Esophagus mucosa (tissue), 1 donor: ENCODE results near the gene PHLPP2. TPM values are rescaled to one million over a fixed set of nuclear protein-coding genes. Genes with fewer than 3 reads are reported as not detected.
"Not testable (repeated sequence)": the region's sequence is repeated elsewhere in the genome, so short reads cannot be mapped to it uniquely, and the experiment has no call there.

Source experiments
- ATAC-seq: fragments of 200-7000 bp; cut with Tn5 transposase; one replicate; pipeline ENCODE4 v1.9.1; 2020
- total RNA-seq: library from RNA; stranded (reverse); gene quantifications from one replicate; pipeline ENCODE4 v1.2.4, GENCODE V29; 2023
- donor health status: DM: yes; HTN: yes; CAD: no.

Gene PHLPP2
- total RNA-seq, 1 donor from 2014 or later, result 0.88 TPM

GRCh38 chr16:71712501-71712900 lies 12.0 kb downstream of the PHLPP2 start:
- ATAC-seq, result no peak

GRCh38 chr16:71711789-71712188 lies 12.7 kb downstream of the PHLPP2 start:
- ATAC-seq, result no peak

GRCh38 chr16:71709229-71709781 lies 15.2 kb downstream of the PHLPP2 start:
- ATAC-seq, result no peak

- ATAC-seq, result no peak
These were observed 15.8 kb downstream of the PHLPP2 start for GRCh38 chr16:71708696-71709095.

GRCh38 chr16:71707199-71707598 lies 17.3 kb downstream of the PHLPP2 start:
- no peak for ATAC-seq

GRCh38 chr16:71706046-71706445 lies 18.5 kb downstream of the PHLPP2 start:
- no peak for ATAC-seq

GRCh38 chr16:71703333-71703732 lies 21.2 kb downstream of the PHLPP2 start:
- no peak for ATAC-seq

GRCh38 chr16:71700831-71701230 lies 23.7 kb downstream of the PHLPP2 start:
- ATAC-seq, result no peak

- ATAC-seq, result no peak
These were observed 26.0 kb downstream of the PHLPP2 start for GRCh38 chr16:71698491-71698890.

GRCh38 chr16:71693164-71693563 lies 31.3 kb downstream of the PHLPP2 start:
- no peak for ATAC-seq

- no peak for ATAC-seq
These were observed 34.6 kb downstream of the PHLPP2 start for GRCh38 chr16:71689901-71690300.

- ATAC-seq, result no peak
These were observed 36.6 kb downstream of the PHLPP2 start for GRCh38 chr16:71687861-71688260.

GRCh38 chr16:71684280-71684679 lies 40.2 kb downstream of the PHLPP2 start:
- not testable (repeated sequence) for ATAC-seq

- ATAC-seq, result no peak
These were observed 43.1 kb downstream of the PHLPP2 start for GRCh38 chr16:71681360-71681759.

GRCh38 chr16:71676236-71676635 lies 48.3 kb downstream of the PHLPP2 start:
- no peak for ATAC-seq

GRCh38 chr16:71675380-71675779 lies 49.1 kb downstream of the PHLPP2 start:
- ATAC-seq, result no peak

- ATAC-seq, result no peak
These were observed 50.3 kb downstream of the PHLPP2 start for GRCh38 chr16:71674229-71674628.

GRCh38 chr16:71673582-71673973 lies 50.9 kb downstream of the PHLPP2 start:
- ATAC-seq, result no peak

- ATAC-seq, result no peak
These were observed 51.5 kb downstream of the PHLPP2 start for GRCh38 chr16:71672803-71673581.

GRCh38 chr16:71672125-71672524 lies 52.4 kb downstream of the PHLPP2 start:
- ATAC-seq, result no peak

GRCh38 chr16:71671165-71671564 lies 53.3 kb downstream of the PHLPP2 start:
- ATAC-seq, result no peak

- ATAC-seq, result no peak
These were observed 54.0 kb downstream of the PHLPP2 start for GRCh38 chr16:71670537-71670936.

GRCh38 chr16:71669926-71670536 lies 54.5 kb downstream of the PHLPP2 start:
- ATAC-seq, result no peak
